KOPT-K1 (cell line): ENCODE data around the gene RAD51C.

ENCODE experiments used
- H3K27ac ChIP-seq: fragments of 200-600 bp; sonication (generic); 2 replicates; pipeline ENCODE4 v1.5.1; 2016; ENCODE audit warnings: antibody characterized with exemption, mild to moderate bottlenecking, low read depth, low read length; ENCODE audit not compliant: poor library complexity, severe bottlenecking
- H3K36me3 ChIP-seq: fragments of 200-600 bp; sonication (generic); 2 replicates; pipeline ENCODE4 v1.5.1; 2017; ENCODE audit warnings: antibody characterized with exemption, mild to moderate bottlenecking, low read length, moderate library complexity; ENCODE audit not compliant: insufficient read depth
- H3K9me3 ChIP-seq: fragments of 200-600 bp; sonication (generic); 2 replicates; pipeline ENCODE4 v1.5.1; 2017; ENCODE audit warnings: antibody characterized with exemption, low read length, mild to moderate bottlenecking; ENCODE audit not compliant: insufficient read depth, poor library complexity, severe bottlenecking

RAD51C gene

GRCh38 chr17:58699771-58700170 lies 7.4 kb downstream of the RAD51C start:
- H3K9me3 ChIP-seq = no peaks in the 10 kb centered on the region
- no peak overlapping the region for H3K27ac ChIP-seq
- peaks cover 93% of the 10 kb centered on the region for H3K36me3 ChIP-seq

- H3K9me3 ChIP-seq = no peaks in the 10 kb centered on the region
- peaks cover 93% of the 10 kb centered on the region for H3K36me3 ChIP-seq
- H3K27ac ChIP-seq = no peak overlapping the region
Measured at GRCh38 chr17:58702045-58702476, 9.7 kb downstream of the RAD51C start.

GRCh38 chr17:58702708-58703107 lies 10.3 kb downstream of the RAD51C start:
- peaks cover 93% of the 10 kb centered on the region for H3K36me3 ChIP-seq
- H3K9me3 ChIP-seq = no peaks in the 10 kb centered on the region
- H3K27ac ChIP-seq = no peak overlapping the region

- H3K27ac ChIP-seq = no peak overlapping the region
- peaks cover 98% of the 10 kb centered on the region for H3K36me3 ChIP-seq
- H3K9me3 ChIP-seq = no peaks in the 10 kb centered on the region
Measured at GRCh38 chr17:58703137-58703915, 10.9 kb downstream of the RAD51C start.

GRCh38 chr17:58703916-58704286 lies 11.5 kb downstream of the RAD51C start:
- H3K9me3 ChIP-seq = no peaks in the 10 kb centered on the region
- no peak overlapping the region for H3K27ac ChIP-seq
- H3K36me3 ChIP-seq = peaks cover 99% of the 10 kb centered on the region

GRCh38 chr17:58706351-58707140 lies 14.1 kb downstream of the RAD51C start:
- no peak overlapping the region for H3K27ac ChIP-seq
- H3K36me3 ChIP-seq = peaks cover 100% of the 10 kb centered on the region
- no peaks in the 10 kb centered on the region for H3K9me3 ChIP-seq

- H3K36me3 ChIP-seq = peaks cover 100% of the 10 kb centered on the region
Measured at GRCh38 chr17:58710948-58711552, 18.6 kb downstream of the RAD51C start.

GRCh38 chr17:58722274-58722673 lies 29.9 kb downstream of the RAD51C start:
- peaks cover 93% of the 10 kb centered on the region for H3K36me3 ChIP-seq
- H3K9me3 ChIP-seq = no peaks in the 10 kb centered on the region
- no peak overlapping the region for H3K27ac ChIP-seq

More at GRCh38 chr17:58710948-58711552, 18.6 kb downstream of the RAD51C start:
- Histone ChIP-seq H3K27ac (no peak overlapping the region), H3K9me3 (no peaks in the 10 kb centered on the region)

GRCh38 chr17:58722696-58723095 lies 30.3 kb downstream of the RAD51C start:
- H3K27ac ChIP-seq = no peak overlapping the region
- H3K9me3 ChIP-seq = no peaks in the 10 kb centered on the region
- H3K36me3 ChIP-seq = peaks cover 93% of the 10 kb centered on the region

- Histone ChIP-seq H3K36me3 (peaks cover 88% of the 10 kb centered on the region), H3K27ac (no peak overlapping the region), H3K9me3 (no peaks in the 10 kb centered on the region)
Measured at GRCh38 chr17:58728798-58729197, 36.4 kb downstream of the RAD51C start.

GRCh38 chr17:58730937-58731336 lies 38.5 kb downstream of the RAD51C start:
- Histone ChIP-seq H3K27ac (no peak overlapping the region), H3K36me3 (peaks cover 88% of the 10 kb centered on the region), H3K9me3 (no peaks in the 10 kb centered on the region)

GRCh38 chr17:58734040-58734439 lies 41.6 kb downstream of the RAD51C start:
- H3K9me3 ChIP-seq = no peaks in the 10 kb centered on the region
- H3K27ac ChIP-seq = no peak overlapping the region
- H3K36me3 ChIP-seq = peaks cover 71% of the 10 kb centered on the region

- H3K27ac ChIP-seq = no peak overlapping the region
- H3K9me3 ChIP-seq = no peaks in the 10 kb centered on the region
- H3K36me3 ChIP-seq = peaks cover 64% of the 10 kb centered on the region
Measured at GRCh38 chr17:58734811-58735210, 42.4 kb downstream of the RAD51C start.

- H3K27ac ChIP-seq = no peak overlapping the region
- 0 out of 2 replicates have a peak, but pooled peaks cover 3% of the 10 kb centered on the region for H3K36me3 ChIP-seq
- H3K9me3 ChIP-seq = no peaks in the 10 kb centered on the region
Measured at GRCh38 chr17:58741121-58741625, 48.8 kb downstream of the RAD51C start.

GRCh38 chr17:58747674-58748073 lies 55.3 kb downstream of the RAD51C start:
- H3K27ac ChIP-seq = no peak overlapping the region
- H3K36me3 ChIP-seq = no peaks in the 10 kb centered on the region
- no peaks in the 10 kb centered on the region for H3K9me3 ChIP-seq
